Endothelial cell of umbilical vein (primary cell): ENCODE data around the gene TRABD. TPM values are rescaled to one million over a fixed set of nuclear protein-coding genes. Genes with fewer than 3 reads are reported as not detected.

ENCODE experiments used
- BruUV-seq: library from RNA; stranded (reverse); fragments of 400-500 nt; replicated peaks from 2 replicates; lab custom pipeline; 2021; lab: Mats Ljungman, UMichigan
- CTCF ChIA-PET: fragments of 300-600, 350-600 bp; sonication (Branson Sonifier 250); formaldehyde crosslinking; loops from one replicate; lab custom pipeline; 2021; ENCODE audit warnings: antibody characterized with exemption, inconsistent platforms; lab: Charles Lee
- POLR2A ChIA-PET: fragments of 300-600, 350-600 bp; sonication (Branson Sonifier 250); formaldehyde crosslinking; loops from one replicate; lab custom pipeline; 2021; ENCODE audit warnings: antibody characterized with exemption, inconsistent platforms; lab: Charles Lee
- DNase-seq: peaks from one replicate; pipeline ENCODE4 v3.0.0-alpha.2; 2011; ENCODE audit warnings: low read depth, low spot score
- FAIRE-seq: peaks from 2 replicates; lab custom pipeline; 2011; peaks lifted over from hg19 to GRCh38; lab: Jason Lieb, UNC
- H2AFZ ChIP-seq: 2 replicates; pipeline ENCODE4 v1.6.0; 2012; ENCODE audit warnings: low read depth, low read length, control low read depth, inconsistent platforms
- H3K27ac ChIP-seq: 2 replicates; pipeline ENCODE4 v1.5.1; 2011; ENCODE audit warnings: low read depth, mild to moderate bottlenecking, control low read depth, low read length, moderate library complexity; ENCODE audit not compliant: insufficient read depth
- H3K27me3 ChIP-seq, 2 experiments: 2 replicates each; pipeline versions ENCODE4 v1.6.0 to v1.6.1; 2011; ENCODE audit warnings: low read length in 2 of 2, mixed read lengths in 1 of 2; ENCODE audit not compliant: control insufficient read depth in 2 of 2, insufficient read depth in 2 of 2
- H3K36me3 ChIP-seq, 2 experiments: 2 replicates in 1 of 2; 3 replicates in 1 of 2; pipeline ENCODE4 v1.5.1; 2011; ENCODE audit warnings: low read length in 2 of 2, mild to moderate bottlenecking in 1 of 2, moderate library complexity in 1 of 2; ENCODE audit not compliant: control insufficient read depth in 2 of 2, insufficient read depth in 2 of 2; ENCODE audit errors: extremely low read depth in 1 of 2
- H3K4me1 ChIP-seq: 3 replicates; pipeline ENCODE4 v1.5.1; 2011; ENCODE audit warnings: mild to moderate bottlenecking, low read length; ENCODE audit not compliant: control insufficient read depth, insufficient read depth; ENCODE audit errors: extremely low read depth
- H3K4me2 ChIP-seq: 2 replicates; pipeline ENCODE4 v1.6.1; 2011; ENCODE audit warnings: low read length, control low read depth, mixed read lengths; ENCODE audit not compliant: insufficient read depth
- H3K4me3 ChIP-seq, 3 experiments: fragments of 200-600 bp in 1 of 3; sonication (generic), shearing (Covaris generic) in 1 of 3; replicated peaks in 1 of 3; 2 replicates each; pipeline ENCODE4 v1.5.1; 2011 to 2016; ENCODE audit warnings: control low read depth in 3 of 3, low read length in 3 of 3, mild to moderate bottlenecking in 2 of 3, inconsistent platforms in 1 of 3, low read depth in 1 of 3, moderate library complexity in 1 of 3; ENCODE audit not compliant: insufficient read depth in 1 of 3
- H3K79me2 ChIP-seq: 2 replicates; pipeline ENCODE4 v1.6.0; 2012; ENCODE audit warnings: low read length, inconsistent platforms; ENCODE audit not compliant: control insufficient read depth, insufficient read depth
- H3K9ac ChIP-seq: replicated peaks from 2 replicates; pipeline ENCODE3; 2011; ENCODE audit warnings: low read length, control low read depth; ENCODE audit not compliant: insufficient read depth; ENCODE audit errors: extremely low read depth
- H3K9me1 ChIP-seq: replicated peaks from 3 replicates; pipeline ENCODE4 v1.6.0; 2011; ENCODE audit warnings: mild to moderate bottlenecking, low read length; ENCODE audit not compliant: control insufficient read depth, insufficient read depth; ENCODE audit errors: extremely low read depth
- H3K9me3 ChIP-seq: replicated peaks from 2 replicates; pipeline ENCODE4 v1.5.1; 2012; ENCODE audit warnings: low read length, inconsistent platforms; ENCODE audit not compliant: control insufficient read depth, insufficient read depth
- H4K20me1 ChIP-seq: replicated peaks from 2 replicates; pipeline ENCODE3; 2011; ENCODE audit warnings: mild to moderate bottlenecking, low read length; ENCODE audit not compliant: control insufficient read depth, insufficient read depth; ENCODE audit errors: extremely low read depth
- EZH2 ChIP-seq: IDR thresholded peaks from 2 replicates; pipeline ENCODE4 v1.6.1; 2012; ENCODE audit warnings: borderline replicate concordance, low read depth, mild to moderate bottlenecking, moderate library complexity, low read length, inconsistent platforms; ENCODE audit not compliant: severe bottlenecking
- MYC ChIP-seq: IDR thresholded peaks from one replicate; pipeline ENCODE4 v1.6.1; 2011; ENCODE audit warnings: mild to moderate bottlenecking, low read depth, low read length
- POLR2A ChIP-seq: IDR thresholded peaks from 2 replicates; pipeline ENCODE4 v1.6.1; 2012; ENCODE audit warnings: low read depth, mild to moderate bottlenecking, control low read depth, low read length
- dilution Hi-C: fragments of 300-500 bp; cut with MboI; formaldehyde crosslinking; loops from one replicate; pipeline ENCODE4 v1.15.0; 2019; ENCODE audit warnings: low sequenced_read_pairs; ENCODE audit not compliant: extremely low pct_ligation_motif_present
- intact Hi-C: fragments of 100-400 bp; cut with micrococcal nuclease; formaldehyde crosslinking; loops from one replicate; pipeline ENCODE4 v1.10.0; 2022
- polyA plus RNA-seq, 4 experiments: library from polyadenylated mRNA; depleted of rRNA in 3 of 4; stranded (reverse) in 3 of 4; unstranded in 1 of 4; fragments of >200 nt; gene quantifications; 2 replicates each; pipeline versions ENCODE4 v1.2.1 to v1.2.3, GENCODE V29; 2011 to 2012; ENCODE audit warnings: missing spikeins in 1 of 4
- total RNA-seq: library from RNA; stranded (reverse); gene quantifications from 2 replicates; pipeline ENCODE4 v1.2.3, GENCODE V29; 2021
- TF ChIP-seq, protein P1 (sequence below), 2 donors: IDR thresholded peaks; 1 replicate in 1 of 2; 2 replicates in 1 of 2; pipeline ENCODE4 v1.5.1; 2011; ENCODE audit warnings: low read length in 2 of 2, mild to moderate bottlenecking in 2 of 2, moderate library complexity in 2 of 2, control low read depth in 1 of 2, inconsistent platforms in 1 of 2, low read depth in 1 of 2; ENCODE audit not compliant: insufficient read depth in 1 of 2; ENCODE audit errors: extremely low read depth in 1 of 2

The TRABD gene
- total and polyA plus RNA-seq, 2 donors (not counting 3 experiments of a cell fraction or from before 2014, with no cell fraction given), result 46.8 to 48.4 TPM

DNA sequence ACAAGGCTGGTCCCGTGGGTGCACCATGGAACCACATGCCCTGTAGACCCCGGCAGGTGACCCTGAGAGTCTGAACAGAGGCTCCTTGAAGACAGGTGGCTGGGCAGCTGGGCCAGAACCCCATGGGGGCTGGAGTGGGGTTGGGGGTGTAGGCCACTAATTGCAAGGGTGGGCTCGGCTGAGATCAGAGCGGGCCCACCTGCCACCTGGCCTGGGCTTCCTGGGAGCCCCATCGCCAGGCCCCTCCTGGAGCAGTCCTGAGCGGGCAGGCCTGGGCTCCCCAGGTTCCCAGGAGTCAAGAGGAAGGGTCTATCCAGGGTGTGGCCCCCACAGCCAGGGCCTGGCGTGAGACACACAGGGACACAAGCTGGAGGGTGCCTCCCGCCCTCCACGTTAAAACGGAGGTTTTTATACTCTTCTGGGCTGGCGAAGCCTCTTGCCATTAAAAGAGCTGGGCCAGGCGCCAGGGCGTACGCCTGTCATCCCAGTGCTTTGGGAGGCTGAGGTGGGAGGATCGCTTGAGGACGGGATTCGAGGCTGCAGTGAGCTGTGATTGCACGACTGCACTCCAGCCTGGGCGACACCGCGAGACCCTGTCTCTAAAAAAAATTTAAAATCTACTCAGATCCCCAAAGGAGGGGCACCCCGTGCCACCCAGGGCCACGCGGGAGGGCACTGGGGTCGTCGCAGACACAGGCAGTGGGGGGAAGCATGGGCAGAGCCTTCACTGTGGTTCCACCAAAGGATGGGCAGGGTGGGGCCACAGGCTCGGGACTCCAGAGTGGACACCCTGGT is 4.8 kb upstream of the TRABD start:
- TF ChIP-seq, protein P1, sequence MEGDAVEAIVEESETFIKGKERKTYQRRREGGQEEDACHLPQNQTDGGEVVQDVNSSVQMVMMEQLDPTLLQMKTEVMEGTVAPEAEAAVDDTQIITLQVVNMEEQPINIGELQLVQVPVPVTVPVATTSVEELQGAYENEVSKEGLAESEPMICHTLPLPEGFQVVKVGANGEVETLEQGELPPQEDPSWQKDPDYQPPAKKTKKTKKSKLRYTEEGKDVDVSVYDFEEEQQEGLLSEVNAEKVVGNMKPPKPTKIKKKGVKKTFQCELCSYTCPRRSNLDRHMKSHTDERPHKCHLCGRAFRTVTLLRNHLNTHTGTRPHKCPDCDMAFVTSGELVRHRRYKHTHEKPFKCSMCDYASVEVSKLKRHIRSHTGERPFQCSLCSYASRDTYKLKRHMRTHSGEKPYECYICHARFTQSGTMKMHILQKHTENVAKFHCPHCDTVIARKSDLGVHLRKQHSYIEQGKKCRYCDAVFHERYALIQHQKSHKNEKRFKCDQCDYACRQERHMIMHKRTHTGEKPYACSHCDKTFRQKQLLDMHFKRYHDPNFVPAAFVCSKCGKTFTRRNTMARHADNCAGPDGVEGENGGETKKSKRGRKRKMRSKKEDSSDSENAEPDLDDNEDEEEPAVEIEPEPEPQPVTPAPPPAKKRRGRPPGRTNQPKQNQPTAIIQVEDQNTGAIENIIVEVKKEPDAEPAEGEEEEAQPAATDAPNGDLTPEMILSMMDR (IDR thresholded peaks at IDR 0.05; ENCODE audit: extremely low read depth in 1 of 2, insufficient read depth in 1 of 2, low read depth in 1 of 2, low read length in 2 of 2), result no peak
- TF ChIP-seq EZH2 (no peak), POLR2A (no peak), MYC (no peak)
- BruUV-seq, result no TSS peak
- no peaks in the 10 kb centered on the region for H3K9me1 ChIP-seq
- no peaks in the 10 kb centered on the region for H3K9me3 ChIP-seq
- no peaks in the 10 kb centered on the region for H3K27me3 ChIP-seq
- H3K79me2 ChIP-seq, result no peaks in the 10 kb centered on the region
- FAIRE-seq (no peak), DNase-seq (no peak)
- no peak overlapping the region for H3K9ac ChIP-seq
- ChIA-PET CTCF (interaction anchor here (0.9 kb wide), 1 partner anchor 26 kb away, joined by 4 read pairs; no protein-coding TSS in a partner anchor), POLR2A (no interaction called here)
- intact Hi-C loops (no loop called here), dilution Hi-C loops (no loop called here)
- H3K4me2 ChIP-seq, result no peak overlapping the region
- no peak overlapping the region for H2AFZ ChIP-seq
- no peak overlapping the region for H3K4me3 ChIP-seq
- H3K27ac ChIP-seq, result no peak overlapping the region
- no peaks in the 10 kb centered on the region for H4K20me1 ChIP-seq
- H3K4me1 ChIP-seq, result peaks cover 13% of the 10 kb centered on the region
- H3K36me3 ChIP-seq, result no peaks in the 10 kb centered on the region
